Measurements from ENCODE around the gene TMPRSS9.
A peak's percentile ranks its signal among the peaks of the same experiment; 100 is the strongest.

TMPRSS9 gene

GRCh38 chr19:2328401-2329148 lies 31.5 kb upstream of the TMPRSS9 start, which contains the start of the genes LSM7 and SPPL2B (continued):
- TF ChIP-seq ZBTB8A (tag by site-specific recombination; IDR thresholded peaks at IDR 0.05): no peak
- no peak for TF ChIP-seq ZNF548 (tag by site-specific recombination; IDR thresholded peaks at IDR 0.05)
- TF ChIP-seq ZNF335 (tag by site-specific recombination; conservative IDR thresholded peaks at IDR 0.05): 0 out of 2 replicates have a peak, but pooled peaks have one; percentile 9
- TF ChIP-seq PRDM6 (tag by site-specific recombination; IDR thresholded peaks at IDR 0.05): no peak
- TF ChIP-seq ZBTB10 (tag by site-specific recombination; IDR thresholded peaks at IDR 0.05): 0 out of 2 replicates have a peak, but pooled peaks have one; percentile 3
- TF ChIP-seq ZNF146 (tag by site-specific recombination; IDR thresholded peaks at IDR 0.05): no peak
- no peak for TF ChIP-seq ZFP41 (tag by site-specific recombination; IDR thresholded peaks at IDR 0.05; ENCODE audit: borderline replicate concordance)
- TF ChIP-seq ZNF555 (tag by site-specific recombination; conservative IDR thresholded peaks at IDR 0.05): no peak
- TF ChIP-seq ZXDB (tag by site-specific recombination; IDR thresholded peaks at IDR 0.05): peak; percentile 67
- TF ChIP-seq ZNF704 (tag by site-specific recombination; IDR thresholded peaks at IDR 0.05): no peak
- no peak for TF ChIP-seq ZNF398 (tag by site-specific recombination; IDR thresholded peaks at IDR 0.05)
- TF ChIP-seq SP3 (tag by site-specific recombination; IDR thresholded peaks at IDR 0.05): peak; percentile 88
- TF ChIP-seq PRDM10 (tag by site-specific recombination; IDR thresholded peaks at IDR 0.05): peak; percentile 6; the same call in 1 of the 2 replicates
- TF ChIP-seq ZBTB6 (tag by site-specific recombination; IDR thresholded peaks at IDR 0.05): peak; percentile 94
- TF ChIP-seq ZNF629 (tag by site-specific recombination; IDR thresholded peaks at IDR 0.05): peak; percentile 7; the same call in 1 of the 2 replicates
- TF ChIP-seq YY1 (tag by site-specific recombination; IDR thresholded peaks at IDR 0.05): peak; percentile 93
- no peak for TF ChIP-seq KLF10 (tag by site-specific recombination; IDR thresholded peaks at IDR 0.05)
- TF ChIP-seq ZNF274 (IDR thresholded peaks at IDR 0.05; ENCODE audit: low read length): no peak
- no peak for TF ChIP-seq ZNF274 (tag by site-specific recombination; IDR thresholded peaks at IDR 0.05; ENCODE audit: borderline replicate concordance)
- TF ChIP-seq ZBTB26 (tag by site-specific recombination; optimal IDR thresholded peaks at IDR 0.05): peak; percentile 90
- peak; percentile 22; the same call in 1 of the 2 replicates for TF ChIP-seq IKZF3 (tag by site-specific recombination; IDR thresholded peaks at IDR 0.05)

Data from HEK293 (cell line).